ENCODE data around the gene KCNH4.
"Not testable (repeated sequence)": the region's sequence is repeated elsewhere in the genome, so short reads cannot be mapped to it uniquely, and the experiment has no call there.

Gene KCNH4

DNA sequence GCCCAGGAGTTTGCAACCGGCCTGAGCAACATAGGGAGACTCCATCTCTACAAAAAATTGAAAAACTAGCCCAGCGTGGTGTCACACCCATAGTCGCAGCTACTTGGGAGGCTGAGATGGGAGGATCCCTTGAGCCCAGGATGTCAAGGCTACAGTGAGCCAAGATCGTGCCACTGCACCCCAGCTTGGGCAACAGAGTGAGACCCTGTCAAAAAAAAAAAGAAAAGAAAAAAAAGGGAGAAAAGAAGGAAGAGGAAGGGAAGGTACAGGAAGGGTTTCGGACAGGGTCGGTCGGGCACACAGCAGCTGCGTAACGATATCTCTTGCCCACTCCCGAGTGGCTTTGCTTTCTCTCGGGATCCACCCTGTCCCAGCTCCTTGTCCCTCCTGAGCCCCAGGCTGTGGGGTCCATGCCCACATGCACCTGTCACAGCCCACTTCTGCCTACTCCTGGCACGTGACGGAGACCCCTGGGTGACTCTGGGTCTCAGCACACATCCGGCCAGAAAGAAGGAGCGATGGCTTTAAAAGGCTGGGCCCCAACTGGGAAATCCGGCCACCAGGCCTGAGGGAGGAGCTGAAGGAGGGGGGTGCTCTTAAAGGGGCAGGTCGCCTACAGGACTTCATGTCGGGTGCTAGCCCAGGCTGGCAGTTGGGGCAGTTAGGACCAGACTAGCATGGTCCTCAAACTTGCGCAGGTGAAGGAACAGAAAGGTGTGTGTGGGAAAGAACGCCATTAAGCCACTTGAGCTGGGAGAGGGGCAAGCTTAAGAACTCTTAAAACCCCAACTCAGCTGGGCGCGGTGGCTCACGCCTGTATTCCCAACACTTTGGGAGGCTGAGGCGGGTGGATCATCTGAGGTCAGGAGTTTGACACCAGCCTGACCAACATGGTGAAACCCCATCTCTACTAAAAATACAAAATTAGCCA lies 13.3 kb upstream of the KCNH4 start, which contains the start of gene GHDC:
GHDC (minus strand) TSS at position 526 of the 931 bp plus-strand sequence. CDS start 913 bp downstream, outside the sequence.
- peak; percentile 83 for DNase-seq

DNA sequence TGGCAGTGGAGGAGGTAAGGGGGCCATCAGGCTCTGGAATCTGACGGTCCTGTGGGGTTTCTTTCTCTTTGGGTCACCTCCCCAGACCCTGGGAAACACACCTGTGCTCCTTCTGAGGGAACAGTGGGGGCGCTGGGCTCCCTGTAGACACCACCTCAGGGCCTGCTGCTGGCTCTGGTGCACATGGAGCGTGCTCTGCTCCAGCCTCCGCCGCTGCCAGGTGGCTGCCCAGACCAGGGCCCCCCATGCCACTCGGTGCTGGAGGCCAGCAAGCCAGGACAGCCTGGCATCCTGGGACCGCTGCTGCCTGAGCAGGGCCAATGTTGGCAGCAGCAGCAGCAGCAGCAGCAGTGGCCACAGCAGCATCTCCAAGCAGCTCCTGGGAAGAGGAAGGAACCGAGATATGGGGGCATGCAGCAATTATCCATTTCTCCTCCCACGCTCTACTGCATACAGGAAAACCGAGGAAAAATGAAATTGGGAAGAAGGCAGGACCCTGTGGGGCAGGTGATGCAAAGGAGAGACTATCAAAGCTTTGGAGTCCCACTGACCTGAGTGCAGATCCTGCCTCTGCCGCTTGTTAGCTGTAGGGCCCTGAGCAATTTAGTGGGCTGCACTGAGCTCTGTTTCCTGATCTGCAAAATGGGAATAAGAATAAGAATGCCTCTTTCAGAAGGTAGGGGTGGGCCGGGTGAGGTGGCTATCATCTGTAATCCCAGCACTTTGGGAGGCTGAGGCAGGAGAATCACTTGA lies 12.4 kb upstream of the KCNH4 start:
- DNase-seq = no peak

DNA sequence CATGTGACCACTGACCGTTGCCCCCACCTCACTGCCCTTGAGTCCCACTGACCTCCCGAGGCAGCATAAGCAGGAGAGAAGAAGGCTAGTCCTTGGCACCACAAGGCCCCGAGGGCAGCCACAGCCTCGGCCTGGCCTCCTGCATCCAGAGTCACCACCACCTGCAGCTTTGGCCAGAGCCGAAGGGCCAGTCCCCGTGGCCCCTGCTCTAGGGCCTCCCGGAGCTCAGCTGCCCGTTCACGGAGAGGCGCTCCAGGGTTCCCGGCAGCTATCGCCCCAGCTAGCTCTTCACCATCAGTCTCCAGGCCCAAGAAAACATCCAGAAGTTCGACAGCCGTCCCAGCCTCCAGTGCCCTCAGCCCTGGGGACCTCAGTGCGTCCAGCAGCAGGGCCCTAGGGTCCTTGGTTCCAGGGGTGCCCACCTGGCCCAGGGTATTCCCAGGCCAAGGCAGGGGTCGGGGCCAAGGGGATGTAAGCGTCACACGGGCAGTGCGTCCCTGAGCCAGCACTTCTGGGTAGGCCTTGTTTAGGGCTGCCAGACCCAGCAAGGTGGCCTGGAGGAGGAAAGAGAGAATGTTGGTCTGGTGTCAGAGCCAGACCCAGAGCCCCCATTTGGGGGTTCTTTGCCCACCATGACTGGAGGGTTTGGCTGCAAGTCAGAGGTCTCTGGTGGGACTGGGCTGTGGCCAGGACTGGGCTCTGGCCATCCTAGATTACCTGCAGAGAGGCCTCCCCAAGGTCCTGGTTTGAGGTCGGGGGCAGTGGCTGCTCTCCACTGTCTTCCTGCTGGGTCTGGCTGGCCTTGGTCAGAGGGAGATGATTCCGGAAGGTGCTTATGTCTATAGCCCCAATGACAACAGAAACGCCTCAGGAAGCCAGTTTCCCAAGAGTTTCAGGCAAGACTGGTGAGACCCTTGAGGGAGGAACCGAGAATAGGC lies 11.5 kb upstream of the KCNH4 start:
- DNase-seq = no peak

GRCh38 chr17:42191275-42191608 lies 10.3 kb upstream of the KCNH4 start:
- DNase-seq = no peak

GRCh38 chr17:42190491-42191274 lies 9.7 kb upstream of the KCNH4 start:
- DNase-seq = no peak

GRCh38 chr17:42189651-42189965 lies 8.7 kb upstream of the KCNH4 start:
- no peak for DNase-seq

DNA sequence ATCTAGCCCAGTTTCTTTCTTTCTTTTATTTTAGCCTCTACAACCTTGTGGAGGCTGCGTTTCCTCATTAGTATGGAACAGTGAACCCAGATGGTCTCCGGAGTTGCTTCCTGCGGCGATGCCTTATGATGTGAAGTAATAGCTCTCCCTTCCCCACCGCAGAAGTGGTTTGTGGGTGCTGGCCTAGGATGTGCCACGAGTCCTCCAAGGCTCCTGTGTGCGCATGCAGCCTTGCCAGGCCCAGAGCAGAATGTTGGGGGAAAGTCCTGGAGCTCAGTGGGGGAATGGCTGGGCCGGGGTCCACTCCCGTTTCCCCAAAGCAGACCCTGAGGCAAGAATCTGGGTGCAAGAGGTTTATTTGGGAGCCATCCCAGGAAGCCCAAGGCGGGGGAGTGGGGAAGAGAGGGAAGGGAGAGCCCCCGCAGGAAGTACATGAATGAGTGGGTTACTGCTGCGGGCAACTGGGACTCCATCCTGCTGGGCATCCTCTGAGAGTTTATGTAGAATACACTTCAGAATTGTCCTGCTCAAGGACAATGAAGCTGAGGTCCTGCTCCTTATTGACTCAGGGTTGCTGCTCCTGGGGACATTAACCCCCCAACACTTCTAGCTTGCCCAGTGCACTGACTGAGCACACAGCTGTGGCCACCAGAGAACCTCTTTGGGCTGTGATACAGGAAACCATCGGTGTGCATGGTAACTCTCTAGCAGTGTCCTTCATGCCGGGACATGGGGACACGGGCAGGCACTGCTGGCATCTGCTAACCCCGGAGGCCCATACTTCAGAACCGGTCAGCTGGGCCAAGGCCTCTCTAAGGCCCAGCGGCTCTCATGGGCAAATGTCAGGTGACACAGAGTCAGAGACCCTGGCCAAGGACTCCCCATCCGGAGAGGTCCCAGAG lies 8.1 kb upstream of the KCNH4 start:
- no peak for DNase-seq

- no peak for DNase-seq
Measured at GRCh38 chr17:42187833-42188232, 6.9 kb upstream of the KCNH4 start.

DNA sequence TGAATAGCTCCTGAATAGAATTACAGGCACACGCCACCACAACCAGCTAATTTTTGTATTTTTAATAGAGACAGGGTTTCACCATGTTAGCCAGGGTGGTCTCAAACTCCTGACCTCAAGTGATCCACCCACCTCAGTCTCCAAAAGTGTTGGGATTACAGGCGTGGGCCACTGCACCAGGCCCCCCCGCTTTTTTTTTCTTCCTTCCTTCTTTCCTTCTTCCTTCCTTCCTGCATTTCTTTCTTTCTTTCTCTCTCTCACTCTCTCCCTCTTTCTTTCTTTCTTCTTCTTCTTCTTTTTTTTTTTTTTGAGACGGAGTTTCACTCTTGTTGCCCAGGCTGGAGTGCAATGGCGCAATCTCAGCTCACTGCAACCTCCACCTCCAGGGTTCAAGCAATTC lies 5.2 kb upstream of the KCNH4 start:
- not testable (repeated sequence) for DNase-seq

GRCh38 chr17:42185621-42185930 lies 4.6 kb upstream of the KCNH4 start:
- DNase-seq = no peak

DNA sequence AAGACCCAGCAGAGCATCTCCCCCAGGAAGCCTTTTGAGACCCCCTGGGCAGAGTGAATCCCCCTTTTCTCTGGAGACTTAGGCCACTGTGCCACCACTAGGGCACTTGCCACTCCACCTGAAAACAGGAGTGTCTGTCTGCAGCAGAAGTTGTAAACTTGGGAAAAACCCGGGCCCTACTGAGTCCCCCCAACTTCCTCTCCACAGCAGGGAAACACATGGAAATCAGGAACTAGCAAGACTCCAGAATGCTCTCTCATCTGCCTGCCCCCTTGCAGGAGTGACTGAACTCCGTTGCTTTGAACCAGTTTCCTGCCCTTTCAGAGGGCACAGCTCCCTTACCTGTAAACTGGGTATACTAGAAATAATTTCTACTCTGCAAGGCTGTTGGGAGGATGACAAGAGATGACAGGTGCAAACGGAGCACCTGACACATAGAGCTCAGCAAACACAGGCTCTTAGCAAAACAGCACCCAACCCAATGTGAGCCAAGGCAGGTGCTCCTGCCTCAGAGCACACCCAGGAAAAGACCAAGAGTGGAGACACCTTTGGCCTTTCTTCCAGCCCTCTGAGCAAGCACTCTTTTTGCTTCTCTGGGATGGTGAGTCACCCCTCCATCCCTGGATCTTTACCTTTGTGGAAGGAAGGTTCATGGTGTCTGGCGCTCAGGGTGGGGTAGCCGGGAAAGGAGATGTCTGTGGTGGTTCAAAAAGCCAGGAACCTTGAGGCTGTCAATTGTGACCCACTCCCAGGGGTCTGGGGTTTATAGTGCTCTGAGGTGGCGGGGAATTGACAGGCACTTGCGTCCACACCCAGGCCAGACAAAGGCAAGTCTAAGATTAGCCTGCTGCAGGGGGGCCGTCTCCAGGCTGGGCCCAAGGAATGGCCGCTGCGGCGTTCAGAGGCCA lies 4.0 kb upstream of the KCNH4 start, which contains the start of gene HCRT:
HCRT (minus strand) TSS at position 740 of the 908 bp plus-strand sequence; CDS start at position 653, 87 bp downstream.
- no peak for DNase-seq

GRCh38 chr17:42183741-42184711 lies 3.1 kb upstream of the KCNH4 start:
- peak; percentile 84 for DNase-seq

GRCh38 chr17:42182927-42183734 lies 2.2 kb upstream of the KCNH4 start:
- no peak for DNase-seq

GRCh38 chr17:42181851-42182207 lies 887 bp upstream of the KCNH4 start:
- DNase-seq = no peak

DNA sequence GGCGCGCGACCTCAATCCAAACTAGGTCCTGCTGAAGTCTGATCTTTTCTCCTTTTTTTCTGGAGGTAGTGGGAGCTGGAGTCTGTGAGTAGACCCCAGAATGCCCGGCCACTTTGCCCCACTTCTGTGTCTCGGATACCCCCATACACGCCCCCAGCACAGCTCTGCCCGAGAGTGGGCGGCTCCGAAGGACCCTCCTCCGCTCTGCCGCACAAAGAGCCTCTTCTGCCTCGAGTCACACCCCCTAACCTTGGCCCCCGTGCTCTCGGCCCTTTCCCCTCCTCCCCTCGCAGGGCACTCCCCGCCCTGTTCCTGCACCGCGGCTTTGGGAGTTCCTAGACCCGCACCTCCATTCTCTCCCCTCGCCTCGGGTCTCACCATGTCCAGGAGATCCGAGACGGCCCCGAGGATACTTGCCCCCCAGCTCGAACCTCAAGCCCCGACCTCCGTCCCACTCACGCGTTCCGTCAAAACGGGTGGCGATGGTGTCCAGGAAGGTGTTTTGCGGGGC lies 476 bp downstream of the KCNH4 start:
- no peak for DNase-seq

DNA sequence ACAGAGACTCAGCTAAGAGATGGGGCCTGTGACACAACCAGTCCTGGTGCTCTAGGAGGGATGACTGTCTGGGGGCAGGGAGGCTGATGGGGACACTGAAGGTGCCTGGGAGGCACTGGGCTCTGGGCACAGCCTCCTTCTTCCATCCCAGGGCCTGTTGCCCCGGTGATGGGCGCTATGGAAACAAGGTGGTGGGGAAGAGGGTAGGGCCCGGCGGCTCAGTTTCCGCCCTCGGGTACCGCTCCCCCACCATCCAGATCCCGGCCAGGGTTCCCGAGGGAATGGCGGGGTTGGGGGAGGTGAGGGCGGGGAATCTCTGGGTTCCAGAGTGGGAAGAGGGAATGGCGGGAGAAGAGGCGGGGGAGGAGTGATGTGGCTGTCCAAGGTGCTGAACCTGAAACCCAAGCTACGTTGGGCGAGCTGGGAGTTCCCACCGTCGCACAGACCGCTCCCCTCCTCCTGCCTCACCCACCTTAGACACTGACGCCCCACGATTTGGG lies 981 bp downstream of the KCNH4 start:
- DNase-seq = peak; percentile 35

DNA sequence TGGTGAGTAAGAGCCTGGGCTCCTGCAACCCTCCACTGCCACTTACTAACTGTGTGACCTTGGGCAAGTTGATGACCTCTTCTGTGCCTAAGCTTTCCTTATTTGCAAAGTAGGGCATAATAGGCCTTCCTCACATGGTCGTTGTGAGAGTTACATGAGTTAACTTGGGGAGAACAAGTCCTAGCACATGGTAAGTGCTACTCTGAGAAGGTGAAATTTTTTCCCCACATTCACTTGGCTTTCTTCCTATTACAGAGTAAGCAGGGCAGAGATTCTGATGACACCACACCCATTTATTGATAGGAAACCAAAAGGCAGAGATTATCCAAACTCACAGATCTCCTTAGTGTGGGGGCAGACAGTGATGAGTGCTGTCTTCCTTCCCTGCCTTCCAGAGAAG lies 1.6 kb downstream of the KCNH4 start:
- DNase-seq = no peak

GRCh38 chr17:42178817-42179216 lies 2.1 kb downstream of the KCNH4 start:
- peak; percentile 44 for DNase-seq
